ENCODE results near the gene CCNH.

Gene CCNH

GRCh38 chr5:87412630-87413342 is at the start of gene CCNH:
CCNH (minus strand) TSS chr5:87412930; CDS start chr5:87412794, 136 bp downstream.
- peak; percentile 98 for DNase-seq

- no peak for DNase-seq
These were observed 45.0 kb upstream of the CCNH start for GRCh38 chr5:87457706-87458105.

GRCh38 chr5:87453801-87454200 is 41.1 kb upstream of the CCNH start:
- DNase-seq, result no peak

GRCh38 chr5:87452837-87453236 is 40.1 kb upstream of the CCNH start:
- peak; percentile 13 for DNase-seq

- no peak for DNase-seq
These were observed 29.7 kb upstream of the CCNH start for GRCh38 chr5:87442419-87442818.

- no peak for DNase-seq
These were observed 25.5 kb upstream of the CCNH start for GRCh38 chr5:87438231-87438630.

- no peak for DNase-seq
These were observed 25.0 kb upstream of the CCNH start for GRCh38 chr5:87437724-87438123.

GRCh38 chr5:87435144-87435694 is 22.5 kb upstream of the CCNH start:
- DNase-seq, result peak; percentile 7

GRCh38 chr5:87434461-87434860 is 21.7 kb upstream of the CCNH start:
- no peak for DNase-seq

GRCh38 chr5:87433945-87434344 is 21.2 kb upstream of the CCNH start:
- DNase-seq, result no peak

GRCh38 chr5:87432460-87432859 is 19.7 kb upstream of the CCNH start:
- no peak for DNase-seq

- DNase-seq, result no peak
These were observed 18.2 kb upstream of the CCNH start for GRCh38 chr5:87430863-87431457.

GRCh38 chr5:87423755-87424154 is 11.0 kb upstream of the CCNH start:
- DNase-seq, result no peak

- DNase-seq, result no peak
These were observed 8.6 kb upstream of the CCNH start for GRCh38 chr5:87421307-87421706.

- no peak for DNase-seq
These were observed 5.8 kb upstream of the CCNH start for GRCh38 chr5:87418506-87418905.

- DNase-seq, result no peak
These were observed 564 bp upstream of the CCNH start for GRCh38 chr5:87413343-87413645.

- peak; percentile 80 for DNase-seq
These were observed 629 bp downstream of the CCNH start for GRCh38 chr5:87411973-87412629.

GRCh38 chr5:87411586-87411972 is 1.2 kb downstream of the CCNH start:
- no peak for DNase-seq

- DNase-seq, result no peak
These were observed 1.8 kb downstream of the CCNH start for GRCh38 chr5:87410931-87411330.

GRCh38 chr5:87408204-87408603 is 4.5 kb downstream of the CCNH start:
- no peak for DNase-seq

GRCh38 chr5:87405472-87406155 is 7.1 kb downstream of the CCNH start:
- no peak for DNase-seq

- peak; percentile 44 for DNase-seq
These were observed 8.4 kb downstream of the CCNH start for GRCh38 chr5:87404359-87404758.

GRCh38 chr5:87403899-87404298 is 8.8 kb downstream of the CCNH start:
- DNase-seq, result no peak

- DNase-seq, result no peak
These were observed 9.3 kb downstream of the CCNH start for GRCh38 chr5:87403409-87403808.
